ENCODE results near the gene MAST2.

DNA sequence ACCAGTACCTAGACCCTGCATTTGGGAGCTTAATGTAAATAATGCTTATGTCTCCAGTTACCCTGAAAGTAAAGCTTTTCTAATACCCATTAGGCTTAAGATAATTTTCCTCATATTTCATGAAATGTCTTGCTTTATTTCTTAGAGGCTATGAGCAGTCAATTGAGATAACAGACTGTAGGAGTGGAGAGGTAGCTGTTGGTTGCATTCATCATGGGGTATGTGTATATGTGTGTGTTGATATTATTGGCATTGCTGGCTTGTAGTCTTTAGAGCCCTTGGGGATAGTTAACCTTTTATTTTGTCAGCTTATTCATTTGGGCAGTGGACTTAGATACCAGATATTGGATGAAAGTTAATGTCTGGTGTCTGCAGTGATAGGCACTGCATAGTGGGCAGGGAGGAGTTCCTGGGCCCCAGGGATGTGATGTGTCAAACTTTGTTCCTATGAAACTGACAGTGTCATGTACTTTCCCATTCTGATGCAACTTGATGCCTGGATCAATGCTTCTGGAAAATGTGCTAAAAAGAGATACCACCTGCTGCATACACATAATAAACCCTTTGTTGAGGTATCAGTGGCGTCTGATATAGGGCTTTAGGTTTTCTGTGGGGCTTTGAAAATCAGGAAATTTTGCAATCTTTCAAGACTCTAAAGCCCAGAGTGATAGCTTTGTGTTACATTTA is 83.9 kb downstream of the MAST2 start:
- TF ChIP-seq, protein P1, sequence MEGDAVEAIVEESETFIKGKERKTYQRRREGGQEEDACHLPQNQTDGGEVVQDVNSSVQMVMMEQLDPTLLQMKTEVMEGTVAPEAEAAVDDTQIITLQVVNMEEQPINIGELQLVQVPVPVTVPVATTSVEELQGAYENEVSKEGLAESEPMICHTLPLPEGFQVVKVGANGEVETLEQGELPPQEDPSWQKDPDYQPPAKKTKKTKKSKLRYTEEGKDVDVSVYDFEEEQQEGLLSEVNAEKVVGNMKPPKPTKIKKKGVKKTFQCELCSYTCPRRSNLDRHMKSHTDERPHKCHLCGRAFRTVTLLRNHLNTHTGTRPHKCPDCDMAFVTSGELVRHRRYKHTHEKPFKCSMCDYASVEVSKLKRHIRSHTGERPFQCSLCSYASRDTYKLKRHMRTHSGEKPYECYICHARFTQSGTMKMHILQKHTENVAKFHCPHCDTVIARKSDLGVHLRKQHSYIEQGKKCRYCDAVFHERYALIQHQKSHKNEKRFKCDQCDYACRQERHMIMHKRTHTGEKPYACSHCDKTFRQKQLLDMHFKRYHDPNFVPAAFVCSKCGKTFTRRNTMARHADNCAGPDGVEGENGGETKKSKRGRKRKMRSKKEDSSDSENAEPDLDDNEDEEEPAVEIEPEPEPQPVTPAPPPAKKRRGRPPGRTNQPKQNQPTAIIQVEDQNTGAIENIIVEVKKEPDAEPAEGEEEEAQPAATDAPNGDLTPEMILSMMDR (IDR thresholded peaks at IDR 0.05) = no peak
- TF ChIP-seq POLR2A (IDR thresholded peaks at IDR 0.05) = no peak
- TF ChIP-seq POLR2AphosphoS5 (IDR thresholded peaks at IDR 0.05) = no peak

Data from breast epithelium (tissue), 3 donors.